Erythroblast (primary cell): ENCODE results near the gene MNX1.

Source experiments
- GATA1 ChIP-seq: IDR thresholded peaks from 2 replicates; pipeline ENCODE4 v1.6.1; 2011; ENCODE audit warnings: low read depth, mild to moderate bottlenecking, control low read depth, low read length, moderate library complexity
- POLR2A ChIP-seq: IDR thresholded peaks from 2 replicates; pipeline ENCODE4 v1.6.1; 2011; ENCODE audit warnings: mild to moderate bottlenecking, low read length

GRCh38 chr7:157003756-157004520, 6.5 kb downstream of the MNX1 start:
- TF ChIP-seq POLR2A (no peak), GATA1 (no peak)
